K562 (cell line): ENCODE measurements around the gene ATP6V1F. TPM values are rescaled to one million over a fixed set of nuclear protein-coding genes. Genes with fewer than 3 reads are reported as not detected.

Experiments
- BRD9 ChIP-seq: fragments of 450-650 bp; IDR thresholded peaks from 2 replicates; pipeline ENCODE4 v1.6.1; 2018; ENCODE audit warnings: low read depth; ENCODE audit not compliant: partially characterized antibody
- CREB1 ChIP-seq, 2 experiments: sonication (generic) in 1 of 2; formaldehyde crosslinking in 1 of 2; IDR thresholded peaks; 2 replicates each; pipeline versions ENCODE4 v1.6.1 to v1.8.0; 2012 to 2022; ENCODE audit warnings: inconsistent platforms in 1 of 2, mild to moderate bottlenecking in 1 of 2, missing genetic modification reagents in 1 of 2, moderate library complexity in 1 of 2
- ETV1 ChIP-seq: fragments of 450-650 bp; conservative IDR thresholded peaks from 2 replicates; pipeline ENCODE4 v1.6.1; 2016; ENCODE audit warnings: missing genetic modification characterization, control low read depth, low read depth, missing compliant biosample characterization
- GTF2F1 ChIP-seq: IDR thresholded peaks from 2 replicates; pipeline ENCODE4 v1.6.1; 2011; ENCODE audit warnings: low read depth, low read length, improper control_type of control experiment
- HCFC1 ChIP-seq: IDR thresholded peaks from 2 replicates; pipeline ENCODE4 v1.6.1; 2012; ENCODE audit warnings: low read depth, low read length, improper control_type of control experiment
- HLTF ChIP-seq: fragments of 450-650 bp; IDR thresholded peaks from 2 replicates; pipeline ENCODE4 v1.6.1; 2016
- POLR2G ChIP-seq: fragments of 200-400 bp; formaldehyde crosslinking; IDR thresholded peaks from 2 replicates; pipeline ENCODE4 v1.6.1; 2017; ENCODE audit warnings: low read depth, mild to moderate bottlenecking, antibody characterized with exemption, low read length, moderate library complexity
- RFX7 ChIP-seq: fragments of 250-450 bp; sonication (Bioruptor Pico); IDR thresholded peaks from 2 replicates; pipeline ENCODE4 v1.5.1; 2021; ENCODE audit warnings: mild to moderate bottlenecking
- RHOXF2B ChIP-seq: fragments of 250-450 bp; sonication (Bioruptor Pico); conservative IDR thresholded peaks from 2 replicates; pipeline ENCODE4 v1.5.1; 2021
- SRSF3 ChIP-seq: fragments of 200-400 bp; formaldehyde crosslinking; IDR thresholded peaks from 2 replicates; pipeline ENCODE4 v1.6.1; 2016; ENCODE audit warnings: mild to moderate bottlenecking, low read length, moderate library complexity; ENCODE audit not compliant: insufficient read depth
- THRAP3 ChIP-seq: fragments of 450-650 bp; IDR thresholded peaks from 2 replicates; pipeline ENCODE4 v1.6.1; 2016; ENCODE audit warnings: mild to moderate bottlenecking, inconsistent platforms, borderline replicate concordance
- XRCC3 ChIP-seq: fragments of 450-650 bp; IDR thresholded peaks from 2 replicates; pipeline ENCODE4 v1.6.1; 2017; ENCODE audit warnings: mild to moderate bottlenecking, moderate library complexity
- ZNF143 ChIP-seq: sonication (generic); formaldehyde crosslinking; IDR thresholded peaks from 2 replicates; pipeline ENCODE4 v1.9.0; 2022; ENCODE audit warnings: mild to moderate bottlenecking, missing genetic modification reagents
- ZNF146 ChIP-seq: IDR thresholded peaks from one replicate; pipeline ENCODE4 v1.6.1; 2018; ENCODE audit warnings: missing compliant biosample characterization; ENCODE audit not compliant: unreplicated experiment
- ZNF324 ChIP-seq: fragments of 250-450 bp; sonication (Bioruptor Pico); IDR thresholded peaks from 2 replicates; pipeline ENCODE4 v1.4.0; 2020; ENCODE audit warnings: mild to moderate bottlenecking
- polyA plus RNA-seq, 8 experiments: library from polyadenylated mRNA; depleted of rRNA in 4 of 8; stranded (reverse) in 5 of 8; unstranded in 3 of 8; fragments of >200 nt; fragmentation: Nextera tagmentation in 2 of 8; fragmentation: Illumina TruSeq in 1 of 8; extraction: Ambion mirVana in 2 of 8; extraction: Trizol in 1 of 8; gene quantifications; 2 replicates each; pipeline versions ENCODE4 v1.2.1 to v1.2.3, GENCODE V29; 2011 to 2014; ENCODE audit warnings: inconsistent platforms in 1 of 8, missing spikeins in 1 of 8
- total RNA-seq, 7 experiments: library from RNA; depleted of rRNA in 6 of 7; stranded (reverse); fragments of >200 nt in 6 of 7; fragmentation: Illumina TruSeq in 2 of 7; extraction: Trizol in 2 of 7; gene quantifications; 2 replicates each; pipeline versions ENCODE4 v1.2.1 to v1.2.3, GENCODE V29; 2011 to 2021; ENCODE audit warnings: low replicate concordance in 1 of 7
- TF ChIP-seq, protein P1 (sequence below): fragments of 450-650 bp; formaldehyde crosslinking; IDR thresholded peaks from 2 replicates; pipeline ENCODE4 v1.4.0; 2020; ENCODE audit warnings: mild to moderate bottlenecking, moderate library complexity
- TF ChIP-seq, protein P2 (sequence below), 2 experiments: fragments of 450-650 bp; IDR thresholded peaks; 2 replicates each; pipeline ENCODE4 v1.6.1; 2018; ENCODE audit warnings: mild to moderate bottlenecking in 2 of 2, low read depth in 1 of 2; ENCODE audit not compliant: partially characterized antibody in 2 of 2
- TF ChIP-seq, protein P3 (sequence below): fragments of 450-650 bp; formaldehyde crosslinking; IDR thresholded peaks from 2 replicates; pipeline ENCODE4 v1.4.0; 2020; ENCODE audit warnings: mild to moderate bottlenecking, moderate library complexity
- TF ChIP-seq, protein P4 (sequence below): fragments of 450-650 bp; formaldehyde crosslinking; IDR thresholded peaks from 2 replicates; pipeline ENCODE4 v1.4.0; 2022; ENCODE audit warnings: missing genetic modification characterization

The ATP6V1F gene
- total and polyA plus RNA-seq, 9 of the 15 experiments (the other 6 are each of a cell fraction or from before 2014, with no cell fraction given): 206 to 1,123 (median 542) TPM

DNA sequence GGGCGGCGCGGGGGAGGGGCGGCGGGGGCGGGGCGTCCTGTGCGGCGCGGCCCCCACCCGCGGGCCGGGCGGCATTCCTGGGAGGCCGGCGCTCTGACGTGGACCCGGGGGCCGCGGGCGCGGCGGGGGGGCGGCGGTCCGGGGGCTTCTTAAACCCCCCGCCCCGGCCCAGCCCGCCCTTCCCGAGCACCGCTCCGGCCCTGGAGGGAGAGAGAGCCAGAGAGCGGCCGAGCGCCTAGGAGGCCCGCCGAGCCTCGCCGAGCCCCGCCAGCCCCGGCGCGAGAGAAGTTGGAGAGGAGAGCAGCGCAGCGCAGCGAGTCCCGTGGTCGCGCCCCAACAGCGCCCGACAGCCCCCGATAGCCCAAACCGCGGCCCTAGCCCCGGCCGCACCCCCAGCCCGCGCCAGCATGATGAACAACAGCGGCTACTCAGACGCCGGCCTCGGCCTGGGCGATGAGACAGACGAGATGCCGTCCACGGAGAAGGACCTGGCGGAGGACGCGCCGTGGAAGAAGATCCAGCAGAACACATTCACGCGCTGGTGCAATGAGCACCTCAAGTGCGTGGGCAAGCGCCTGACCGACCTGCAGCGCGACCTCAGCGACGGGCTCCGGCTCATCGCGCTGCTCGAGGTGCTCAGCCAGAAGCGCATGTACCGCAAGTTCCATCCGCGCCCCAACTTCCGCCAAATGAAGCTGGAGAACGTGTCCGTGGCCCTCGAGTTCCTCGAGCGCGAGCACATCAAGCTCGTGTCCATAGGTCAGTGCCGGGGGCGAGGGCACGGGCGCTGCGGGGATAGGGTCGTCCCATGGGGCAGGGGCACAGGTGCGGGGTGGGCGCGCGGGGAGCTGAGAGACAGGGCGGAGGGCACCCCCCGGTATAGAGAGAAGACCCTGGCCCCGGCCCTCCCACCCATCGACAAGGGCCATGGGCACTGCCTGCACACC, 32.2 kb upstream of the ATP6V1F start, which contains the start of gene FLNC (continued):
- 0 out of 2 replicates have a peak, but pooled peaks have one; percentile 60 for TF ChIP-seq HLTF
- TF ChIP-seq XRCC3: no peak
- TF ChIP-seq, protein P1, sequence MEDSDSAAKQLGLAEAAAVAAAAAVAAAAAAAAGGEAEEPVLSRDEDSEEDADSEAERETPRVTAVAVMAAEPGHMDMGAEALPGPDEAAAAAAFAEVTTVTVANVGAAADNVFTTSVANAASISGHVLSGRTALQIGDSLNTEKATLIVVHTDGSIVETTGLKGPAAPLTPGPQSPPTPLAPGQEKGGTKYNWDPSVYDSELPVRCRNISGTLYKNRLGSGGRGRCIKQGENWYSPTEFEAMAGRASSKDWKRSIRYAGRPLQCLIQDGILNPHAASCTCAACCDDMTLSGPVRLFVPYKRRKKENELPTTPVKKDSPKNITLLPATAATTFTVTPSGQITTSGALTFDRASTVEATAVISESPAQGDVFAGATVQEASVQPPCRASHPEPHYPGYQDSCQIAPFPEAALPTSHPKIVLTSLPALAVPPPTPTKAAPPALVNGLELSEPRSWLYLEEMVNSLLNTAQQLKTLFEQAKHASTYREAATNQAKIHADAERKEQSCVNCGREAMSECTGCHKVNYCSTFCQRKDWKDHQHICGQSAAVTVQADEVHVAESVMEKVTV (CRISPR knock-in tag): no peak
- peak; percentile 87 for TF ChIP-seq POLR2G
- TF ChIP-seq, protein P2, sequence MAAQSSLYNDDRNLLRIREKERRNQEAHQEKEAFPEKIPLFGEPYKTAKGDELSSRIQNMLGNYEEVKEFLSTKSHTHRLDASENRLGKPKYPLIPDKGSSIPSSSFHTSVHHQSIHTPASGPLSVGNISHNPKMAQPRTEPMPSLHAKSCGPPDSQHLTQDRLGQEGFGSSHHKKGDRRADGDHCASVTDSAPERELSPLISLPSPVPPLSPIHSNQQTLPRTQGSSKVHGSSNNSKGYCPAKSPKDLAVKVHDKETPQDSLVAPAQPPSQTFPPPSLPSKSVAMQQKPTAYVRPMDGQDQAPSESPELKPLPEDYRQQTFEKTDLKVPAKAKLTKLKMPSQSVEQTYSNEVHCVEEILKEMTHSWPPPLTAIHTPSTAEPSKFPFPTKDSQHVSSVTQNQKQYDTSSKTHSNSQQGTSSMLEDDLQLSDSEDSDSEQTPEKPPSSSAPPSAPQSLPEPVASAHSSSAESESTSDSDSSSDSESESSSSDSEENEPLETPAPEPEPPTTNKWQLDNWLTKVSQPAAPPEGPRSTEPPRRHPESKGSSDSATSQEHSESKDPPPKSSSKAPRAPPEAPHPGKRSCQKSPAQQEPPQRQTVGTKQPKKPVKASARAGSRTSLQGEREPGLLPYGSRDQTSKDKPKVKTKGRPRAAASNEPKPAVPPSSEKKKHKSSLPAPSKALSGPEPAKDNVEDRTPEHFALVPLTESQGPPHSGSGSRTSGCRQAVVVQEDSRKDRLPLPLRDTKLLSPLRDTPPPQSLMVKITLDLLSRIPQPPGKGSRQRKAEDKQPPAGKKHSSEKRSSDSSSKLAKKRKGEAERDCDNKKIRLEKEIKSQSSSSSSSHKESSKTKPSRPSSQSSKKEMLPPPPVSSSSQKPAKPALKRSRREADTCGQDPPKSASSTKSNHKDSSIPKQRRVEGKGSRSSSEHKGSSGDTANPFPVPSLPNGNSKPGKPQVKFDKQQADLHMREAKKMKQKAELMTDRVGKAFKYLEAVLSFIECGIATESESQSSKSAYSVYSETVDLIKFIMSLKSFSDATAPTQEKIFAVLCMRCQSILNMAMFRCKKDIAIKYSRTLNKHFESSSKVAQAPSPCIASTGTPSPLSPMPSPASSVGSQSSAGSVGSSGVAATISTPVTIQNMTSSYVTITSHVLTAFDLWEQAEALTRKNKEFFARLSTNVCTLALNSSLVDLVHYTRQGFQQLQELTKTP (IDR thresholded peaks at IDR 0.05; ENCODE audit: low read depth in 1 of 2, partially characterized antibody in 2 of 2): peak in 1 of 2 experiments; percentile 42
- TF ChIP-seq THRAP3: 0 out of 2 replicates have a peak, but pooled peaks have one; percentile 26
- no peak for TF ChIP-seq ZNF324 (CRISPR knock-in tag)
- TF ChIP-seq RHOXF2B (CRISPR knock-in tag): no peak
- TF ChIP-seq SRSF3: no peak
- no peak for TF ChIP-seq HCFC1
- TF ChIP-seq RFX7 (CRISPR knock-in tag): 0 out of 2 replicates have a peak, but pooled peaks have one; percentile 54
- no peak for TF ChIP-seq ZNF146 (CRISPR knock-in tag)
- no peak; the same call in 1 of the 2 replicates for TF ChIP-seq GTF2F1
- no peak; the same call in 1 of the 2 replicates for TF ChIP-seq CREB1 (IDR thresholded peaks at IDR 0.05)
- TF ChIP-seq CREB1 (CRISPR knock-in tag; IDR thresholded peaks at IDR 0.05): peak; percentile 67
- TF ChIP-seq, protein P3, sequence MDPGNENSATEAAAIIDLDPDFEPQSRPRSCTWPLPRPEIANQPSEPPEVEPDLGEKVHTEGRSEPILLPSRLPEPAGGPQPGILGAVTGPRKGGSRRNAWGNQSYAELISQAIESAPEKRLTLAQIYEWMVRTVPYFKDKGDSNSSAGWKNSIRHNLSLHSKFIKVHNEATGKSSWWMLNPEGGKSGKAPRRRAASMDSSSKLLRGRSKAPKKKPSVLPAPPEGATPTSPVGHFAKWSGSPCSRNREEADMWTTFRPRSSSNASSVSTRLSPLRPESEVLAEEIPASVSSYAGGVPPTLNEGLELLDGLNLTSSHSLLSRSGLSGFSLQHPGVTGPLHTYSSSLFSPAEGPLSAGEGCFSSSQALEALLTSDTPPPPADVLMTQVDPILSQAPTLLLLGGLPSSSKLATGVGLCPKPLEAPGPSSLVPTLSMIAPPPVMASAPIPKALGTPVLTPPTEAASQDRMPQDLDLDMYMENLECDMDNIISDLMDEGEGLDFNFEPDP: no peak
- TF ChIP-seq, protein P4, sequence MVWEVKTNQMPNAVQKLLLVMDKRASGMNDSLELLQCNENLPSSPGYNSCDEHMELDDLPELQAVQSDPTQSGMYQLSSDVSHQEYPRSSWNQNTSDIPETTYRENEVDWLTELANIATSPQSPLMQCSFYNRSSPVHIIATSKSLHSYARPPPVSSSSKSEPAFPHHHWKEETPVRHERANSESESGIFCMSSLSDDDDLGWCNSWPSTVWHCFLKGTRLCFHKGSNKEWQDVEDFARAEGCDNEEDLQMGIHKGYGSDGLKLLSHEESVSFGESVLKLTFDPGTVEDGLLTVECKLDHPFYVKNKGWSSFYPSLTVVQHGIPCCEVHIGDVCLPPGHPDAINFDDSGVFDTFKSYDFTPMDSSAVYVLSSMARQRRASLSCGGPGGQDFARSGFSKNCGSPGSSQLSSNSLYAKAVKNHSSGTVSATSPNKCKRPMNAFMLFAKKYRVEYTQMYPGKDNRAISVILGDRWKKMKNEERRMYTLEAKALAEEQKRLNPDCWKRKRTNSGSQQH: no peak
- peak; percentile 71 for TF ChIP-seq ETV1 (tag)
- no peak for TF ChIP-seq ZNF143 (CRISPR knock-in tag)
- peak; percentile 73 for TF ChIP-seq BRD9
